HG03135 (cell line): ENCODE results near the gene DBNDD1.

ENCODE experiments used
- ATAC-seq: cut with Tn5 transposase; IDR thresholded peaks from one replicate; pipeline ENCODE4 v1.9.1; 2021; ENCODE audit warnings: mild to moderate bottlenecking, moderate library complexity; ENCODE audit not compliant: unreplicated experiment

The DBNDD1 gene

DNA sequence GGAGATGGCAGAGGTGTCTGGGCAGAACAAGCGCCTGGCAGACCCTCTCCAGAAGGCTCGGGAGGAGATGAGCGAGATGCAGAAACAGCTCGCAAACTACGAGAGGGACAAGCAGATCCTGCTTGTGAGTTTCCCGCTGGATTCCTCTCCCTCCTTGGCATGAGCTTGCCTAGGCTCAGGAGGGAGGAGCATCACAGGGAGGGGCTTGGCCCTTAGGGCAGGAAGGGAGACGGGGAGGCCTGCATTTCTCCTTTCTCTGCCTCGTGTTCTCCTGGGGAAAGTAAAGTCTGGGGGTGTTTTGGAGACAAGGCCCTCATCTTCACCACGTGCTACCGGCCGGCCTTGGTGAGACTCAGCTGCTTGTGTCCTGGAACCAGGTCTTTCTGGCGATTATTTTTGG, 18.0 kb upstream of the DBNDD1 start:
- ATAC-seq = no peak

GRCh38 chr16:90035902-90036301, 16.6 kb upstream of the DBNDD1 start:
- ATAC-seq = no peak

- ATAC-seq = no peak
These were observed 15.2 kb upstream of the DBNDD1 start for GRCh38 chr16:90034504-90034903.

GRCh38 chr16:90033387-90033786, 14.1 kb upstream of the DBNDD1 start:
- ATAC-seq = no peak

DNA sequence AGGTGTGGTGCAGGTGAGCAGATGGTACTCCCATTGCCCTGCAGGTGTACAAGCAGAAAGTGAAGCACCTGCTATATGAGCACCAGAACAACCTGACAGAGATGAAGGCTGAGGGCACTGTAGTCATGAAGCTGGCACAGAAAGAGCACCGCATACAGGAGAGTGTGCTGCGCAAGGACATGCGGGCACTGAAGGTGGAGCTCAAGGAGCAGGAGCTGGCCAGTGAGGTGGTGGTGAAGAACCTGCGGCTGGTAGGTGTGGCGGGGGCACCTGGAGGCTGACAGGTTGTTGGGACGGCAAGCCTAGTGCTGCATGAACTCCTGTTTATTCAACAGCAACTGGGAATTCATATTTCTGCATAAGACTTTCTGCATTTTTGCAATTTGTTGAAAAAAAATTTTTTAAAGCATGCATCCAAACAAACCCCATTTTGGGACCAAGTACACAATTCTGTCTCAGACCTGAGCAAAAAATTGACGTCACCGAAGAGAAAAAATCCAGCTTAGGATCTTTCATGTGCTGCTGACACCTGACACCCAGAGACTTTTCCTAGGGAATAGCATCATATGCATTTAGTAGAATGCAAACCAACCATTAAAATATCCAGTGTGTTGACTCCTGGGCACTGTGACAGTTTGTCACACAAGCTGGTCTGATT, 13.5 kb upstream of the DBNDD1 start:
- ATAC-seq = no peak

DNA sequence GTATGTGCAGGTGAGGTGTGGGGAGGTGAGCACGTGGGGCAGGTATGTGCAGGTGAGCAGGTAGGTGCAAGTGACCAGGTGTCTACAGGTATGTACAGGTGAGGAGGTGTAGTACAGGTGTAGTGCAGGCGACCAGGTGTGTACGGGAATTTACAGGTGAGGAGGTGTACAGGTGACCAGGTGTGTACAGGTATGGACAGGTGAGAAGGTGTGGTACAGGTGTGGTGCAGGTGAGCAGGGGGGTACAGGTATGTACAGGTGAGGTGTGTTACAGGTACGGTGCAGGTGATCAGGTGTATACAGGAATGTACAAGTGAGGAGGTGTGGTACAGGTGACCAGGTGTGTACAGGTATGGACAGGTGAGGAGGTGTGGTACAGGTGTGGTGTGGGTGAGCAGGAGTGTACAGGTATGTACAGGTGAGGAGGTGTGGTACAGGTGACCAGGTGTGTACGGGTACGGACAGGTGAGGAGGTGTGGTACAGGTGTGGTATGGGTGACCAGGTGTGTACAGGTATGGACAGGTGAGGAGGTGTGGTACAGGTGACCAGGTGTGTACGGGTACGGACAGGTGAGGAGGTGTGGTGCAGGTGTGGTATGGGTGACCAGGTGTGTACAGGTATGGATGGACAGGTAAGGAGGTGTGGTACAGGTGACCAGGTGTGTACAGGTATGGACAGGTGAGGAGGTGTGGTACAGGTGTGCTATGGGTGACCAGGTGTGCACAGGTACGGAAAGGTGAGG, 12.8 kb upstream of the DBNDD1 start:
- no peak for ATAC-seq

DNA sequence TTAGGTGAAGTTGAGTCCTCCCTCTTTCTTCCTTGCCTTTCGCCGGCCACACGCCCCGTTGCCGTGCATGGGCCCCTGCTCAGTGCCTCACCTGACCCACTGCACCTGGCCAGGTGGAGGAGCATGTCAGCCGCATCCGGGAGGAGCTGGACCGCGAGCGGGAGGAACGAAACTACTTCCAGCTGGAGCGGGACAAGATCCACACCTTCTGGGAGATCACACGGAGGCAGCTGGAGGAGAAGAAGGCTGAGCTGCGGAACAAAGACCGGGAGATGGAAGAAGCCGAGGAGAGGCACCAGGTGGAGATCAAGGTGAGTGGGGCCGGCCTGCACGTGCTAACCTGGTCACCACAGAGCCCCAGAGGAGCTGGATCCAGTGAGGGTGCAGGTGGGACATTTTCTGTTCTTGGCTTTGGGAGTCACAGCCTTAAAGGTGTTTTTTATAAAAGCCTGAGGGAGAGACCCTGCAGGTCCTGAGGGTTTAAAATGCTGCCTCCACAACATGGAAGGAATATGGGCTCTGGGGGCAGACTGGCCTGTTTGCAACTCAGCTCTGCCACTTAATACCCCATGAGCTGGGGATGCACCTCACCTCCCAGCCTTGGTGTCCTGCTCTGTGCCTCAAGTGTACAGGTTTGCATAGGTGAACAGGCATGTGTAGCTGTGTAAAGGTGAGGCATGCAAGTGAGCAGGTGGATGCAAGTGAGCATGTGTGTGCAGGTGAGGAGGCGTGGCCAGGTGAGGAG, 12.1 kb upstream of the DBNDD1 start:
- no peak for ATAC-seq

- ATAC-seq = no peak
These were observed 9.7 kb upstream of the DBNDD1 start for GRCh38 chr16:90028985-90029384.

DNA sequence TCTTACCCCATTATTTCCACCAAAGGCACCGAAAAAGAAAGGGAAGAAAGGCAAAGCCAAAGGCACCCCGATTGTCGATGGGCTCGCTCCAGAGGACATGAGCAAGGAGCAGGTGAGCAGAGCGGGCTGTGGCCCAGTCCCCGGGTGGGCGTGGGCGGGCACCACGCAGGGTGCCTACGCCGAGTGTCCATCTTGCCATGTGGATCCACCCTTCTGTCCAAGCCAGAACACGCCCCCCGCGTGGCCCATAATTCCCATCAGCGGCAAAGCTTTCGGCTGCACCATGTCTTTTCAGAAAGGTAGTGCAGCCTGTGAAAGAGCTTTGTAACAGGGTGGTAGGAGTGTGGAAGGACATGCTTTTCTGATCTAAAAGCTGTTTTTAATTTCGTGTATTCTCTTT, 8.4 kb upstream of the DBNDD1 start:
- no peak for ATAC-seq

DNA sequence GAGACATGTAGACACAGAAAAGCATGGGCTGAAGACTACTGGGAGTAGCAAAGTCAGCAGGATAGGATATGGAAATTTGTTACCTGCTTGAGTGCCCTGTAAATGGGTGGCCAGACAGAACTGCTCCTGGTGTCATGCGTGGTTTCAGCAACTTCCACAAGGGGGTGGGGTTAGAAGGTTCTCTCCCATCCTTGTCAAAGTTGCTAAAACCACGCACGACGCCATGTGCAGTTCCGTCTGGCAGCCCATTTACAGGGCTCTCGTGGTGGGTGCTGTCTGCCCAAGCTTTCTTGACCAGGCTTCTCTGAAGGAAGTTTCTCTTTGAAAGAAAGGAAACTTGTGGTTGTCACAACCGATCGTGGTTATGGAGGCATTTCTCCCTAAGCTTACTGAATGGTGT, 6.9 kb upstream of the DBNDD1 start:
- ATAC-seq = no peak

DNA sequence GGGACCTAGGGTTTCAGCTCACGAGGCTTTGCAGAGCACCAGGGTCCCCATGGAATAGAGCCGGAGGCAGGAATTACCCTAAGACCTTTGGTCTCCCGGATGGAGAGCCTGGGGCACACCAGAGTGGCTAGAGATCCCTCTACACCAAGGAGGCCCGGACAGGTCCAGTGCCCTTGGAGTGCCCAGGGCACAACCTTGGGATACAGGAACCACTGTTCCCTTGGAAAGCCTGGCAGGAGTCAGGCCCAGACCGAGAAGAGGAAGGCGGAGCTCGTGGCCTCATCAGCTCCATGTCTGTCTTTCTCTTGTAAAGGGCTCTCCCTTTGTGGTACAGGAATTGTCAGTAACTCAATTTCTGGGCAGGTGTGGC, 3.8 kb upstream of the DBNDD1 start:
- no peak for ATAC-seq

GRCh38 chr16:90022209-90023077, 3.2 kb upstream of the DBNDD1 start:
- ATAC-seq = peak; percentile 67

- ATAC-seq = no peak
These were observed 1.7 kb upstream of the DBNDD1 start for GRCh38 chr16:90020838-90021382.

DNA sequence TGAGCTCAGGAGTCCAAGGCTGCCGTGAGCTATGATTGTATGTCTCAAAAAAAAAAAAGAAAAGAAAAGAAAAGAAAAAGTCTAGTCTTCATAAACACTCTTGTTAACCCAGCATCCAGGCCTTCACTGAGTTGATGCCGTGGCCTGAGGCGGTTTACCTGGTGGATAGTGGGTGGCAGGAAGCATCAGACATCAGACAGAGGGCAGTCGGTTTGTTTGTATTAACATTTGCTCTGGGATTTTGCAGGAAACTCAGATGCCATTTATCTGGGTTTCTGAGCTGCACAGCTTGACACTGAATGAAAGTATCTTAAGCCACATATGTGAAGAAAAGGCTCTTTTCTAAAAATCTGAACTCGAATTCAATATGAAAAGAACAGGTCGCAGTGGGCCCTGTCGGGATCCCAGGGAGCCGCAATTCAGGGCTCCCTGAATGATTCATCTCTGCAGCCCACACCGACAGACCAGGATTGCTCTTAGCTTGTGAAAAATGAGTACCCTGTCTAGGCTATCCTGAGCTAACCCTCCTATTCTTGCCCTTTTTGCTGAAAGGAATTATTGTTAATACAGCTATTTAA, 1.1 kb upstream of the DBNDD1 start:
- ATAC-seq = no peak

DNA sequence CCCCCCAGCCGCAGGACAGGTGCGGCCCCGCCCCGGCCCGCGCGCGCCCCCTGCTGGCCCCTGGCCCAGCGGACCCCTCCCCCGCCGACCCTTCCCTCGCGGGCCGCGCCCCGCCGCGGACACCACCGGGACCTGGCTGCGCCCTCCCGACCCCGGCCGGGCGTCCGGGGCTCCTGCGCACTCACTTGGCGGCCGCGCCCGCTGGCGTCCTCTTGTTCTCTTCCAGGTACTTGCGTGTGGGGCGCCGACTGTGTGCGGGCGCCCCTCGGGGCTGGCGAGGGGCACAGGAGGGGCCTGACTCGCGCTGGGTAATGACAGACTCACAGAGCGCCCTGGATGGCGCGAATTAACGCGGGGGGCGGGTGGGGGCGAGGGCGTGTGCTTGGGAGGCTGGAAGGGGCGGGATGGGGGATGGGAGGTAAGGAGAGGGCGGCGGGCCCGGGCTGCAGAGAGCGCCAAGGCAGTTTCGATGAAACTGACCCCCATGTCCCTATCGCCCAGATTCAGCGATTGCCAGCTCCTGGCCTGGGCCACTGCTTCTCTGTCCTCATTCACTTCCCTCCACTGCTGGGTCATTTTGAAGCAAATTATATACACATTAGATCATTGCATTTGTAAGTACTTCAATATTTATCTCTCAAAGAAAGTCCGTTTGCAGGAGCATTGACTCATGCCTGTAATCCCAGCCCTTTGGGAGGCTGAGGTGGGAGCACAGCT, 445 bp upstream of the DBNDD1 start:
- no peak for ATAC-seq

DNA sequence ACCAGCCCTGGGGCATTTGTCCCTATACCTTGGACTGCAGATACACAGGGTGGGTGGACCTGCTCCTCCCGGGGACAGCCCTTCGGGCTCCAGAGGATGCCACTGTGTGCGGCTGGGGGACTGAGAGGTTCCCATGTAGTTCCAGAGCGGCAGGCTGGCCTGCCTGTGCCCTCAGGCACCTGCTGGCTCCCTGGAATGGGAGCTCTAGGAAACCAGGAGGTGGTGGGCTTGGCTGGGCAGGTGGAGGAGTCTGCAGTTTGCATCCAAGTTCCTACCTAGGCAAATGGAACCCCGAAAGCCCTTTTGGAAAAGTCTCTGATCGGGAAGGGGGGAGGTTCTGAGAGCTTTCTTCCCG, 982 bp downstream of the DBNDD1 start:
- no peak for ATAC-seq

- no peak for ATAC-seq
These were observed 2.8 kb downstream of the DBNDD1 start for GRCh38 chr16:90016339-90016950.

- ATAC-seq = no peak
These were observed 3.5 kb downstream of the DBNDD1 start for GRCh38 chr16:90015586-90016338.
